Neural crest cell (in vitro differentiated cells): Measurements from ENCODE around the gene TSHZ2. TPM values are rescaled to one million over a fixed set of nuclear protein-coding genes. Genes with fewer than 3 reads are reported as not detected.

Source experiments
- DNase-seq: peaks from one replicate; pipeline ENCODE4 v3.0.0; 2021; ENCODE audit warnings: low read depth, mixed read lengths, low spot score
- H3K27ac Mint-ChIP-seq: one replicate; pipeline ENCODE4 v1.8.0; 2021; ENCODE audit warnings: mild to moderate bottlenecking, mixed read lengths; ENCODE audit not compliant: unreplicated experiment
- H3K27me3 Mint-ChIP-seq: 2 replicates; pipeline ENCODE4 v1.8.0; 2021; ENCODE audit warnings: low read depth, mild to moderate bottlenecking, mixed read lengths
- H3K36me3 Mint-ChIP-seq: 2 replicates; pipeline ENCODE4 v1.8.0; 2021; ENCODE audit warnings: low read depth, mild to moderate bottlenecking, mixed read lengths
- H3K4me1 Mint-ChIP-seq: 2 replicates; pipeline ENCODE4 v1.8.0; 2021; ENCODE audit warnings: mixed read lengths
- H3K4me3 Mint-ChIP-seq: one replicate; pipeline ENCODE4 v1.8.0; 2021; ENCODE audit warnings: mild to moderate bottlenecking, mixed read lengths
- H3K9me3 Mint-ChIP-seq: 2 replicates; pipeline ENCODE4 v1.8.0; 2021; ENCODE audit warnings: mixed read lengths
- CTCF ChIP-seq: fragments of 200-600 bp; sonication (generic); conservative IDR thresholded peaks from 2 replicates; pipeline ENCODE4 v1.5.0; 2021; ENCODE audit warnings: antibody characterized with exemption, mild to moderate bottlenecking
- total RNA-seq: library from RNA; stranded (reverse); gene quantifications from 2 replicates; pipeline ENCODE4 v1.2.1, GENCODE V29; 2021

TSHZ2 gene
- total RNA-seq, 1 donor from 2014 or later = 6.4 TPM

- Mint-ChIP-seq H3K27me3 (peaks cover 41% of the 10 kb centered on the region), H3K4me3 (no peak overlapping the region), H3K9me3 (peaks cover 6% of the 10 kb centered on the region), H3K36me3 (peaks cover 3% of the 10 kb centered on the region), H3K4me1 (peaks cover 28% of the 10 kb centered on the region), H3K27ac (peak overlapping the region; percentile 24)
- no peak for TF ChIP-seq CTCF
- DNase-seq = no peak
Observed at GRCh38 chr20:53316206-53316937, 344.2 kb downstream of the TSHZ2 start.

GRCh38 chr20:53319200-53319599 lies 347.0 kb downstream of the TSHZ2 start:
- H3K27me3 Mint-ChIP-seq = peaks cover 22% of the 10 kb centered on the region
- TF ChIP-seq CTCF = no peak
- DNase-seq = no peak
- H3K9me3 Mint-ChIP-seq = peaks cover 6% of the 10 kb centered on the region
- H3K4me1 Mint-ChIP-seq = peaks cover 22% of the 10 kb centered on the region
- H3K27ac Mint-ChIP-seq = no peak overlapping the region
- peaks cover 3% of the 10 kb centered on the region for H3K36me3 Mint-ChIP-seq
- no peak overlapping the region for H3K4me3 Mint-ChIP-seq

GRCh38 chr20:53319716-53320115 lies 347.6 kb downstream of the TSHZ2 start:
- H3K27ac Mint-ChIP-seq = no peak overlapping the region

GRCh38 chr20:53320701-53321100 lies 348.5 kb downstream of the TSHZ2 start:
- TF ChIP-seq CTCF = no peak
- no peak for DNase-seq
- Mint-ChIP-seq H3K9me3 (peaks cover 6% of the 10 kb centered on the region), H3K4me1 (peaks cover 18% of the 10 kb centered on the region), H3K27me3 (peaks cover 17% of the 10 kb centered on the region), H3K4me3 (no peak overlapping the region), H3K36me3 (peaks cover 3% of the 10 kb centered on the region), H3K27ac (no peak overlapping the region)

More at GRCh38 chr20:53319716-53320115, 347.6 kb downstream of the TSHZ2 start:
- no peak for TF ChIP-seq CTCF
- Mint-ChIP-seq H3K27me3 (peaks cover 20% of the 10 kb centered on the region), H3K36me3 (peaks cover 3% of the 10 kb centered on the region), H3K4me1 (peaks cover 22% of the 10 kb centered on the region), H3K9me3 (peaks cover 6% of the 10 kb centered on the region), H3K4me3 (no peak overlapping the region)
- DNase-seq = no peak

GRCh38 chr20:53321596-53321995 lies 349.4 kb downstream of the TSHZ2 start:
- H3K27me3 Mint-ChIP-seq = peaks cover 17% of the 10 kb centered on the region
- H3K9me3 Mint-ChIP-seq = peaks cover 6% of the 10 kb centered on the region
- H3K4me3 Mint-ChIP-seq = no peak overlapping the region
- H3K4me1 Mint-ChIP-seq = peaks cover 9% of the 10 kb centered on the region
- DNase-seq = no peak
- H3K36me3 Mint-ChIP-seq = peaks cover 3% of the 10 kb centered on the region
- no peak overlapping the region for H3K27ac Mint-ChIP-seq
- TF ChIP-seq CTCF = no peak
